ENCODE data around the gene ADA. TPM values are rescaled to one million over a fixed set of nuclear protein-coding genes. Genes with fewer than 3 reads are reported as not detected.

Gene ADA
- total RNA-seq, 1 experiment from 2014 or later: 4.1 TPM

- peak; percentile 43 for DNase-seq (ENCODE audit: low read depth)
Measured at GRCh38 chr20:44581515-44581914, 70.0 kb downstream of the ADA start.

- DNase-seq (ENCODE audit: low read depth): no peak
Measured at GRCh38 chr20:44580581-44581268, 70.8 kb downstream of the ADA start.

- no peak for DNase-seq (ENCODE audit: low read depth)
Measured at GRCh38 chr20:44579313-44580081, 72.0 kb downstream of the ADA start.

- peak; percentile 63 for DNase-seq (ENCODE audit: low read depth)
Measured at GRCh38 chr20:44576297-44576696, 75.2 kb downstream of the ADA start.

- no peak for DNase-seq (ENCODE audit: low read depth)
Measured at GRCh38 chr20:44574372-44574771, 77.1 kb downstream of the ADA start.

GRCh38 chr20:44573501-44573869, 78.0 kb downstream of the ADA start:
- no peak for DNase-seq (ENCODE audit: low read depth)

- DNase-seq (ENCODE audit: low read depth): peak; percentile 89
Measured at GRCh38 chr20:44572551-44573500, 78.7 kb downstream of the ADA start.

GRCh38 chr20:44571362-44571988, 80.0 kb downstream of the ADA start:
- DNase-seq (ENCODE audit: low read depth): no peak

GRCh38 chr20:44570367-44570766, 81.1 kb downstream of the ADA start:
- no peak for DNase-seq (ENCODE audit: low read depth)

Other genes with a start within 250 kb of the ADA start
- 19.9 and 20.6 TPM in 2 replicates for gene TTPAL, start 175.8 kb downstream of the ADA start, total RNA-seq (2014; rRNA removed)
- gene SERINC3, start 129.6 kb downstream of the ADA start, total RNA-seq (2014; rRNA removed): 60.1 and 70.8 TPM in 2 replicates
- gene PKIG, start 69.1 kb downstream of the ADA start, total RNA-seq (2014; rRNA removed): 9.8 and 11.1 TPM in 2 replicates
- gene CCN5, start 63.7 kb upstream of the ADA start, total RNA-seq (2014; rRNA removed): not detected in 2 replicates
- not detected in 2 replicates for gene KCNK15, start 94.2 kb upstream of the ADA start, total RNA-seq (2014; rRNA removed)
- not detected in 2 replicates for gene RIMS4, start 158.8 kb upstream of the ADA start, total RNA-seq (2014; rRNA removed)
- gene YWHAB, start 234.0 kb upstream of the ADA start, total RNA-seq (2014; rRNA removed): 82.3 and 95.3 TPM in 2 replicates